Measurements from ENCODE around the gene MPC1L. TPM values are rescaled to one million over a fixed set of nuclear protein-coding genes. Genes with fewer than 3 reads are reported as not detected.
A peak's percentile ranks its signal among the peaks of the same experiment; 100 is the strongest.

Gene MPC1L
- total and polyA plus RNA-seq, 2 of the 4 experiments (the other 2 are of a cell fraction), result not detected

DNA sequence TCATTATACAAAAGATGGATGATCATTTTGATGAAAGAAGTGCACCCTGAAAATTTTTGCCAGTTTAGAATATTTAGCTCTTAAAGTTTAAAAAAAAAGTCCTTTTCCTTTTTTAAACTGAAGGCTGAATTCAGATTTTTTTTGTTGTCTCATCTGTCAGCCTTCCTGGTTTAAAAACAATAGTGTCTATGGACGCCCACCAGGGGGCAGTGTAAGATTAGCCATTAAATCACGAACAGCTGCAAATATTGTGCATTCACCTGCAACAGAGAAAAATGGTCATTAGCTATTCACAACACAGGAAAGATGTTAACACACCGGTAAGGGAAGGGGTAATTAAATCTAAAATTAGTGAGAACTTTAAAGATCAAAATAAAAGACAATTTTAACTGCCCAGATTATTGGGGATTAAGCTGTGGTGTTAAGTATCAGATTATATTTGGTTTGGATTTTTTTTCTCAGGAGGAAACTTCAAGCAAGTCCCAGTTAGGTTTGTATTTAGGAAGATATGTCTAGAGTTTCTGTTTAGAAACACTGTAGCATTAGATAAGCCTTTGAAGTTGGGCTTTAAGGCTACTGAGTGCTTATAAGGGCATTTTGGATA lies 28.5 kb downstream of the MPC1L start (continued):
- TF ChIP-seq SMC3 (IDR thresholded peaks at IDR 0.05; ENCODE audit: low read depth, low read length), result peak; percentile 70

DNA sequence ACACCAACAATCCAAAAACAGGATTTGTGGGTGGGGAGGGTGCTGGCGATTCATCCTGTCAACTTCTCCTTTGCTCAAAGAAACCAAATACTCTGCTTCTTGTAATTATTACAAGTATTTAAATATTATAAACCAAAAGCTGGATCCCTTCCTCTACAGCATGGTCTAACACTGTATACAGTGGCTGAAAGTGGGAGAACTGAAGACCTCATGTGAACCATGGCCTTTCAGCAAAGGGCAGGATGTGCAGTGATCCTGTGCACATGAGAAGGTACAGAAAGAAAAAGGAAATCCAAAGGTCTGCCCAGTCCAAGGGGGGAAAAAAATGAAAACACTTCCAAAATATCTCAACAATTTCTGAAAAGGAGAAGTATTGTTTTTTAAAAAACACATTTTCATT lies 29.4 kb downstream of the MPC1L start:
- Histone ChIP-seq H4K8ac (ENCODE audit: low read depth in 2 of 2, low read length in 2 of 2) (no peak overlapping the region), H2AK9ac (replicated peaks; ENCODE audit: low read depth, low read length, poor library complexity) (no peak overlapping the region), H4K5ac (ENCODE audit: low read depth, low read length) (no peak overlapping the region), H3K9me3 (ENCODE audit: control insufficient read depth, insufficient read depth, low read length) (no peaks in the 10 kb centered on the region), H3K9ac (ENCODE audit: low read depth, low read length) (no peak overlapping the region), H3K9me1 (ENCODE audit: insufficient read depth, low read length) (no peaks in the 10 kb centered on the region), H3K23ac (ENCODE audit: low read depth, low read length) (no peak overlapping the region), H2AFZ (replicated peaks; ENCODE audit: low read length, poor library complexity) (no peak overlapping the region), H3K4me3 (ENCODE audit: insufficient read depth, low read depth, low read length) (no peak overlapping the region), H3K56ac (ENCODE audit: extremely low read depth, insufficient read depth, low read length) (no peak overlapping the region), H3K36me3 (ENCODE audit: control insufficient read depth, insufficient read depth, low read length) (peaks cover 2% of the 10 kb centered on the region), H3K79me1 (ENCODE audit: low read depth in 1 of 2, low read length in 2 of 2) (no peaks in the 10 kb centered on the region), H2BK5ac (ENCODE audit: low read depth, low read length, poor library complexity, severe bottlenecking) (no peak overlapping the region), H3K4me2 (ENCODE audit: low read depth, low read length) (no peak overlapping the region), H3K14ac (replicated peaks; ENCODE audit: low read depth, low read length) (no peak overlapping the region), H2AK5ac (ENCODE audit: low read depth, low read length) (no peak overlapping the region), H2BK120ac (ENCODE audit: low read depth, low read length) (no peak overlapping the region), H4K91ac (ENCODE audit: insufficient read depth, low read depth, low read length) (no peak overlapping the region), H3K27ac (ENCODE audit: insufficient read depth, low read length) (no peak overlapping the region), H3K18ac (ENCODE audit: low read depth, low read length) (no peak overlapping the region), H3K27me3 (ENCODE audit: control insufficient read depth, insufficient read depth, low read length) (no peaks in the 10 kb centered on the region), H3K4me1 (ENCODE audit: control insufficient read depth, insufficient read depth, low read length) (no peaks in the 10 kb centered on the region), H3K4ac (ENCODE audit: low read depth, low read length) (no peak overlapping the region), H4K20me1 (ENCODE audit: insufficient read depth, low read length) (no peaks in the 10 kb centered on the region), H2BK20ac (ENCODE audit: low read depth, low read length) (no peak overlapping the region), H2BK15ac (ENCODE audit: low read depth, low read length) (no peak overlapping the region)
- no CpG with 5 or more reads among the region's 1 CpG for WGBS, 2 experiments (ENCODE audit: extremely low coverage in 2 of 2, insufficient read length in 1 of 2)
- DNase-seq, result no peak
- ChIA-PET POLR2A (ENCODE audit: unreplicated experiment) (no interaction called here), CTCF (interaction anchor here (1.0 to 1.1 kb wide), 3 partner anchors 11 to 142 kb away, joined by 3 to 6 read pairs (median 4); no protein-coding TSS in a partner anchor)
- dilution Hi-C loops (cut with HindIII; ENCODE audit: low sequenced_read_pairs, unreplicated experiment) (no loop called here), in situ Hi-C loops (cut with MboI; ENCODE audit: low sequenced_read_pairs) (loop anchor here (5.0 to 25.0 kb wide), 3 partner anchors 142 to 585 kb away; no protein-coding TSS in a partner anchor), intact Hi-C loops (cut with micrococcal nuclease) (loop anchor here (5.0 kb wide), 2 partner anchors 275 to 600 kb away; no protein-coding TSS in a partner anchor)
- BruUV-seq (replicated peaks), result no TSS peak
- no peak for ATAC-seq (ENCODE audit: low read depth)
- TF ChIP-seq RAD21 (IDR thresholded peaks at IDR 0.05; ENCODE audit: low read length) (no peak), RFX5 (IDR thresholded peaks at IDR 0.05; ENCODE audit: low read depth, low read length) (no peak), POLR2A (IDR thresholded peaks at IDR 0.05; ENCODE audit: low read depth, low read length) (no peak), SMC3 (IDR thresholded peaks at IDR 0.05; ENCODE audit: low read depth, low read length) (no peak), NFE2L2 (IDR thresholded peaks at IDR 0.05; ENCODE audit: low read depth, low read length) (no peak), RCOR1 (IDR thresholded peaks at IDR 0.05; ENCODE audit: insufficient replicate concordance, low read length) (no peak), MAZ (IDR thresholded peaks at IDR 0.05; ENCODE audit: borderline replicate concordance, low read depth, low read length) (no peak), BHLHE40 (IDR thresholded peaks at IDR 0.05; ENCODE audit: low read depth, low read length) (no peak), CEBPB (IDR thresholded peaks at IDR 0.05; ENCODE audit: low read depth, low read length) (no peak), CHD1 (IDR thresholded peaks at IDR 0.05; ENCODE audit: low read depth, low read length) (no peak), MXI1 (IDR thresholded peaks at IDR 0.05; ENCODE audit: borderline replicate concordance, low read depth, low read length) (no peak), FOS (IDR thresholded peaks at IDR 0.05; ENCODE audit: low read depth, low read length) (no peak), MAFK (IDR thresholded peaks at IDR 0.05; ENCODE audit: low read depth, low read length) (no peak)
- TF ChIP-seq, protein P1, sequence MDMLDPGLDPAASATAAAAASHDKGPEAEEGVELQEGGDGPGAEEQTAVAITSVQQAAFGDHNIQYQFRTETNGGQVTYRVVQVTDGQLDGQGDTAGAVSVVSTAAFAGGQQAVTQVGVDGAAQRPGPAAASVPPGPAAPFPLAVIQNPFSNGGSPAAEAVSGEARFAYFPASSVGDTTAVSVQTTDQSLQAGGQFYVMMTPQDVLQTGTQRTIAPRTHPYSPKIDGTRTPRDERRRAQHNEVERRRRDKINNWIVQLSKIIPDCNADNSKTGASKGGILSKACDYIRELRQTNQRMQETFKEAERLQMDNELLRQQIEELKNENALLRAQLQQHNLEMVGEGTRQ (IDR thresholded peaks at IDR 0.05; ENCODE audit: low read depth, low read length), result no peak
- TF ChIP-seq, protein P2, sequence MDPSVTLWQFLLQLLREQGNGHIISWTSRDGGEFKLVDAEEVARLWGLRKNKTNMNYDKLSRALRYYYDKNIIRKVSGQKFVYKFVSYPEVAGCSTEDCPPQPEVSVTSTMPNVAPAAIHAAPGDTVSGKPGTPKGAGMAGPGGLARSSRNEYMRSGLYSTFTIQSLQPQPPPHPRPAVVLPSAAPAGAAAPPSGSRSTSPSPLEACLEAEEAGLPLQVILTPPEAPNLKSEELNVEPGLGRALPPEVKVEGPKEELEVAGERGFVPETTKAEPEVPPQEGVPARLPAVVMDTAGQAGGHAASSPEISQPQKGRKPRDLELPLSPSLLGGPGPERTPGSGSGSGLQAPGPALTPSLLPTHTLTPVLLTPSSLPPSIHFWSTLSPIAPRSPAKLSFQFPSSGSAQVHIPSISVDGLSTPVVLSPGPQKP (IDR thresholded peaks at IDR 0.05; ENCODE audit: borderline replicate concordance, low read depth, low read length), result no peak

Measured in IMR-90 (cell line).